HepG2 (cell line): ENCODE results near the gene FAM72B. TPM values are rescaled to one million over a fixed set of nuclear protein-coding genes. Genes with fewer than 3 reads are reported as not detected.

ENCODE experiments used
- polyA plus RNA-seq, 8 experiments: library from polyadenylated mRNA; depleted of rRNA in 3 of 8; stranded (reverse) in 7 of 8; unstranded in 1 of 8; fragments of >200 nt; fragmentation: Illumina TruSeq in 4 of 8; extraction: Trizol in 4 of 8; gene quantifications; 2 replicates each; pipeline versions ENCODE4 v1.2.1 to v1.2.3, GENCODE V29; 2011 to 2016; ENCODE audit warnings: low read depth in 4 of 8, missing spikeins in 1 of 8, mixed read lengths in 1 of 8; ENCODE audit not compliant: insufficient read depth in 1 of 8
- total RNA-seq, 5 experiments: library from RNA; depleted of rRNA; stranded (reverse); fragments of >200 nt; fragmentation: Illumina TruSeq; extraction: Trizol; gene quantifications; 2 replicates each; pipeline ENCODE4 v1.2.3, GENCODE V29; 2016; ENCODE audit warnings: low read depth in 1 of 5

FAM72B gene
- total and polyA plus RNA-seq, 2 of the 13 experiments (the other 11 are each of a cell fraction or from before 2014, with no cell fraction given): 6.7 to 7.7 TPM

Other genes with a start within 250 kb of the FAM72B start
- gene SRGAP2C, start 635 bp upstream of the FAM72B start, total RNA-seq (2016; rRNA removed; fragmentation: Illumina TruSeq; extraction: Trizol): 8.4 and 9.8 TPM in 2 replicates
- gene SRGAP2C, start 635 bp upstream of the FAM72B start, polyA plus RNA-seq (2011; rRNA removed): 5.5 and 6.9 TPM in 2 replicates